Upper lobe of left lung (tissue), 6 donors: ENCODE measurements around the gene RAI14. TPM values are rescaled to one million over a fixed set of nuclear protein-coding genes. Genes with fewer than 3 reads are reported as not detected.

Experiments used
- ATAC-seq, 2 donors: fragments of 200-7000 bp; cut with Tn5 transposase; one replicate each; pipeline ENCODE4 v1.9.1; 2022; ENCODE audit warnings: mild to moderate bottlenecking in 2 of 2, moderate library complexity in 2 of 2; ENCODE audit not compliant: low FRiP score in 2 of 2
- DNase-seq, 2 donors: peaks; one replicate each; pipeline ENCODE4 v3.0.0-alpha.2; 2019 to 2020
- H3K27ac ChIP-seq, 4 donors: fragments of 200-600 bp; sonication (generic); one replicate each; pipeline ENCODE4 v1.5.1; 2016 to 2019
- H3K27me3 ChIP-seq, 4 donors: fragments of 200-600 bp; sonication (generic); one replicate each; pipeline ENCODE4 v1.5.1; 2017 to 2019
- H3K36me3 ChIP-seq, 4 donors: fragments of 200-600 bp; sonication (generic); one replicate each; pipeline ENCODE4 v1.5.1; 2016 to 2019
- H3K4me1 ChIP-seq, 4 donors: fragments of 200-600 bp; sonication (generic); one replicate each; pipeline ENCODE4 v1.5.1; 2018 to 2019
- H3K4me3 ChIP-seq, 4 donors: fragments of 200-600 bp; sonication (generic); one replicate each; pipeline ENCODE4 v1.5.1; 2017 to 2019; ENCODE audit warnings: mild to moderate bottlenecking in 2 of 4, moderate library complexity in 1 of 4
- H3K9me3 ChIP-seq, 4 donors: fragments of 200-600 bp; sonication (generic); one replicate each; pipeline ENCODE4 v1.5.1; 2018 to 2019
- EP300 ChIP-seq, 4 donors: sonication (generic); formaldehyde crosslinking; IDR thresholded peaks; one replicate each; pipeline ENCODE4 v1.5.1; 2017; ENCODE audit warnings: antibody characterized with exemption in 4 of 4, control low read depth in 2 of 4
- POLR2A ChIP-seq, 4 donors: fragments of 450-650 bp; IDR thresholded peaks; one replicate each; pipeline ENCODE4 v1.5.1; 2016 to 2017; ENCODE audit warnings: antibody characterized with exemption in 4 of 4, mild to moderate bottlenecking in 2 of 4
- POLR2AphosphoS5 ChIP-seq, 2 donors: sonication (generic); formaldehyde crosslinking; IDR thresholded peaks; one replicate each; pipeline ENCODE4 v1.5.1; 2017; ENCODE audit warnings: antibody characterized with exemption in 2 of 2
- WGBS, 2 donors: methylation state at CpG; one replicate each; pipeline ENCODE4 v1.1.5; 2017 to 2018; 5-methylcytosine and 5-hydroxymethylcytosine counted together
- total RNA-seq, 6 donors: library from RNA; depleted of rRNA in 4 of 6; stranded (reverse); fragments of >200 nt in 4 of 6; gene quantifications; one replicate each; pipeline versions ENCODE4 v1.1.0 to v1.2.1, GENCODE V29; 2016 to 2021
- TF ChIP-seq, protein P1 (sequence below), 6 experiments: fragments of 450-650 bp in 4 of 6; fragments of 200-600 bp in 2 of 6; sonication (generic) in 2 of 6; IDR thresholded peaks; one replicate each; pipeline ENCODE4 v1.5.1; 2016 to 2019; ENCODE audit warnings: antibody characterized with exemption in 6 of 6
- donor health status: DM: no; HTN: no; CAD: no; lungs with moderate emphysema.
- donor health status: DM: no; HTN: yes; CAD: no; lungs with severe emphysema.

Gene RAI14
- total RNA-seq, 6 donors from 2014 or later = 34.0 to 88.6 (median 67.9) TPM

DNA sequence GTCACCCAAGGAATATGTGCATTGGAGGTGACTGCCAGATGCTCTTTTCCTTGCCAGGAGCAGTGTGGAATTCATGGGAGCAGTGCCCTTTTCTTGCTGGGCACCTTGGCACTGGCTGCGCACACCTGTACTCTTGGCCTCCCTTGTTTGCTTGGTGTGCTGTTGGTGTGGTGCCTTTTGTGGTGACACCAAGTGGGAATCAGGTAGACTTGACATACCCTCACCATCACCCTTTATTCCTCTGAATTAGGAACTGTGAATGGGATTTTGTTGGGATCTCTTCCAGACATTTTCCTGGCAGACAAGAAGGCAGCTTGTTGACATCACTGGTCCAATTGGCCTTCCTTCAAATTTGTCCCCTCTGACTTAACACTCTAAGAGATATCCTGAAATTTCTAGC lies 82.3 kb downstream of the RAI14 start:
- no peak overlapping the region for H3K27ac ChIP-seq
- ATAC-seq (no peak), DNase-seq (no peak)
- TF ChIP-seq, protein P1, sequence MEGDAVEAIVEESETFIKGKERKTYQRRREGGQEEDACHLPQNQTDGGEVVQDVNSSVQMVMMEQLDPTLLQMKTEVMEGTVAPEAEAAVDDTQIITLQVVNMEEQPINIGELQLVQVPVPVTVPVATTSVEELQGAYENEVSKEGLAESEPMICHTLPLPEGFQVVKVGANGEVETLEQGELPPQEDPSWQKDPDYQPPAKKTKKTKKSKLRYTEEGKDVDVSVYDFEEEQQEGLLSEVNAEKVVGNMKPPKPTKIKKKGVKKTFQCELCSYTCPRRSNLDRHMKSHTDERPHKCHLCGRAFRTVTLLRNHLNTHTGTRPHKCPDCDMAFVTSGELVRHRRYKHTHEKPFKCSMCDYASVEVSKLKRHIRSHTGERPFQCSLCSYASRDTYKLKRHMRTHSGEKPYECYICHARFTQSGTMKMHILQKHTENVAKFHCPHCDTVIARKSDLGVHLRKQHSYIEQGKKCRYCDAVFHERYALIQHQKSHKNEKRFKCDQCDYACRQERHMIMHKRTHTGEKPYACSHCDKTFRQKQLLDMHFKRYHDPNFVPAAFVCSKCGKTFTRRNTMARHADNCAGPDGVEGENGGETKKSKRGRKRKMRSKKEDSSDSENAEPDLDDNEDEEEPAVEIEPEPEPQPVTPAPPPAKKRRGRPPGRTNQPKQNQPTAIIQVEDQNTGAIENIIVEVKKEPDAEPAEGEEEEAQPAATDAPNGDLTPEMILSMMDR (IDR thresholded peaks at IDR 0.05) = no peak
- TF ChIP-seq POLR2A (IDR thresholded peaks at IDR 0.05) = no peak
- H3K4me1 ChIP-seq = peaks cover 5 to 12% (median 7%) of the 10 kb centered on the region in 4 donors
- H3K27me3 ChIP-seq = no peaks in the 10 kb centered on the region
- 78 to 91% methylated on average over 1 of the region's 1 CpG for WGBS, 2 donors
- H3K4me3 ChIP-seq = no peak overlapping the region
- H3K36me3 ChIP-seq = no peaks in the 10 kb centered on the region
- no peaks in the 10 kb centered on the region for H3K9me3 ChIP-seq

DNA sequence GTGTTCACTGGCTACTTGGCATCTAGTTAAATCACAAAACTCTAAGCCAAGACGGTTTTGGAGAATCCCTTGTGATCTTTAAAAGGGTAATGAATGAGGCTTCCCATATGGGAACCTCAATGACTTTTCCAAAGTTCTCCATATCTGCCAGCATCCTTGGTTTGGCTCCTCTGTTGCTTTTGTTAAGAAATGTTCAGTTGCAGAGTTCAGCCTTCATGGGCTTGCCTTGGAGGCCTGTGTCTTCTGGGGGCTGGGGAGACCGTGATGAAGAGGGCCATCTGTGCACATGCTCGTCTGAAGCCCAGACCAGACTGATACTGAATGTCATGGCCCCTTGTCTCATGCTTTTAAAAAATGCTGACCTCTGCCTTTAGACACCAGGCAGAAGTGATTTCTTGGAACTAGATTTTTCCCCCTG lies 84.3 kb downstream of the RAI14 start:
- H3K27ac ChIP-seq = no peak overlapping the region
- no peak overlapping the region for H3K4me3 ChIP-seq
- ATAC-seq (peak; percentile 67 to 78), DNase-seq (no peak)
- WGBS, 2 donors = 32 to 63% methylated on average over 3 of the region's 3 CpGs
- H3K9me3 ChIP-seq = no peaks in the 10 kb centered on the region
- no peaks in the 10 kb centered on the region for H3K27me3 ChIP-seq
- peaks cover 5 to 21% (median 13%) of the 10 kb centered on the region in 4 donors for H3K4me1 ChIP-seq
- no peak for TF ChIP-seq POLR2A (IDR thresholded peaks at IDR 0.05)
- TF ChIP-seq, protein P1 (IDR thresholded peaks at IDR 0.05) = no peak
- no peak for TF ChIP-seq POLR2AphosphoS5 (IDR thresholded peaks at IDR 0.05)
- TF ChIP-seq EP300 (IDR thresholded peaks at IDR 0.05) = no peak
- H3K36me3 ChIP-seq = no peaks in the 10 kb centered on the region

DNA sequence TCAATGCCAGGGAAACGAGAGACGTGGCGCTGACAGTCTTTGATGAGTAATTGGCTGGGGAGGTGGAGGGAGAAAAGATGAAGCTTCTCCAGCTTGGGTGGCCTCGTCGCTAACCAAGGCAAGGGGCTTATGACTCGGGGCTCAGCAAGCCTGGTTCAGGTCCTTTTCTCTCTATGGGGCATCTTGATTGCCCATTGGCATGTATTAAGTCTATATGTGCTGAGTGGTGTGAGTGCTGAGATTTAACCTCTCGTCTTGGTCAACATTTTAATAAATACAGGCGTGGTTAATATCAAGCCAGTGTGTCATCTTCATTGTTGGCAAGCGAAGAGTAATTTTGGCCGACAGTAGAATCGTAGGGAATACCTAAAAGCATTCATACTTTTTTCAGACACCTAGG lies 85.9 kb downstream of the RAI14 start:
- DNase-seq (no peak), ATAC-seq (no peak)
- Histone ChIP-seq H3K36me3 (no peaks in the 10 kb centered on the region), H3K27me3 (no peaks in the 10 kb centered on the region), H3K4me1 (peaks cover 0 to 18% (median 10%) of the 10 kb centered on the region in 4 donors), H3K4me3 (no peak overlapping the region), H3K9me3 (no peaks in the 10 kb centered on the region), H3K27ac (no peak overlapping the region)
- TF ChIP-seq, protein P1 (IDR thresholded peaks at IDR 0.05) = no peak
- TF ChIP-seq POLR2AphosphoS5 (IDR thresholded peaks at IDR 0.05) (no peak), POLR2A (IDR thresholded peaks at IDR 0.05) (no peak), EP300 (IDR thresholded peaks at IDR 0.05) (no peak)
- 93 to 95% methylated on average over 11 of the region's 11 CpGs for WGBS, 2 donors

DNA sequence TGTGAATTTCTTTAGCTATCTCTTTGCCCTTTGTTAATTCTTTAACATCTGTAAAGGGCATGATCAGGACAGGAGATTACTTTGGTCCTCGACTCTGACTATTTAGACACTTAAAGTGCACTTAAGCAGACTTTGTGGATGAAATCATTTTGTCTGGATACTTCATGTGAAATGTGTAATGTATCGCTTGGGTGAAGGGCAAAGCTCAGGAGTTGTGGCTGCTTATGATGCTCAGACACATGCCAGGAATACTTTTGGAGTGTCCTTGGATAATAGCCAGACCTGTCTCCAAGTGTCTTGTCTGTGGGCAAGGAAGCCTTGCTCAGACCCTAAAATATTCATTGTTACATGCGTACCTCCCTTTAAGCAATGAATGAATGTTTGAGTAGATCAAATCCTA lies 87.8 kb downstream of the RAI14 start:
- Histone ChIP-seq H3K4me1 (peaks cover 0 to 18% (median 8%) of the 10 kb centered on the region in 4 donors), H3K27ac (no peak overlapping the region), H3K27me3 (no peaks in the 10 kb centered on the region), H3K4me3 (no peak overlapping the region), H3K36me3 (no peaks in the 10 kb centered on the region), H3K9me3 (no peaks in the 10 kb centered on the region)
- no peak for DNase-seq
- WGBS, 2 donors = 62 to 69% methylated on average over 3 of the region's 3 CpGs
- no peak for ATAC-seq
- TF ChIP-seq POLR2AphosphoS5 (IDR thresholded peaks at IDR 0.05) (no peak), POLR2A (IDR thresholded peaks at IDR 0.05) (no peak), EP300 (IDR thresholded peaks at IDR 0.05) (no peak)
- TF ChIP-seq, protein P1 (IDR thresholded peaks at IDR 0.05) = no peak

DNA sequence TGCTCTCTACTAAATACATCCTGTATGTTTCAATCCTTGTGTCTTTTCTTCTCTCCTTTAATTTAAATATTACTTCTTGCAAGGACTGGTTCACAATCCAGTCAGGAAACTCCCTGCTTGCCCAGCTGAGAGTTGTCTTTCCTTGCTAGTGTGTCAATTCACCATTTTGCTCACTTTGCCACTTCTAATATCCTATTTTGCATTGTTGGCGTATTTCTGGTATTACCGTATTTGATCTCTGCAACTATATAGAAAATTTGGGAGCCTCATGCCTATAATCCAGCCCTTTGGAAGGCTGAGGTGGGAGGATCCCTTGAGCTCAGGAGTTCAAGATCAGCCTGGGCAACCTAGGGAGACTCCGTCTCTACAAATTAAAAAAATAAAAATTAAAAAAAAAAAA lies 92.3 kb downstream of the RAI14 start:
- WGBS, 2 donors = 94 to 96% methylated on average over 3 of the region's 3 CpGs
- H3K4me1 ChIP-seq = peaks cover 0 to 9% (median 4%) of the 10 kb centered on the region in 4 donors
- no peak for DNase-seq
- H3K9me3 ChIP-seq = no peaks in the 10 kb centered on the region
- no peak for TF ChIP-seq POLR2A (IDR thresholded peaks at IDR 0.05)
- no peak for TF ChIP-seq EP300 (IDR thresholded peaks at IDR 0.05)
- no peak for TF ChIP-seq POLR2AphosphoS5 (IDR thresholded peaks at IDR 0.05)
- TF ChIP-seq, protein P1 (IDR thresholded peaks at IDR 0.05) = no peak
- H3K27ac ChIP-seq = no peak overlapping the region
- H3K27me3 ChIP-seq = no peaks in the 10 kb centered on the region
- H3K36me3 ChIP-seq = no peaks in the 10 kb centered on the region
- no peak for ATAC-seq
- no peak overlapping the region for H3K4me3 ChIP-seq
